ENCODE data around the gene TNS3.

GRCh38 chr7:47226696-47227095 is 355.2 kb downstream of the TNS3 start:
- no peak for TF ChIP-seq YY1 (IDR thresholded peaks at IDR 0.05; ENCODE audit: low read depth, low read length)
- TF ChIP-seq FOXK2 (IDR thresholded peaks at IDR 0.05), result no peak
- no peak for TF ChIP-seq SP1 (IDR thresholded peaks at IDR 0.05; ENCODE audit: low read depth, low read length)
- TF ChIP-seq HCFC1 (IDR thresholded peaks at IDR 0.05; ENCODE audit: low read length), result no peak
- TF ChIP-seq POLR2AphosphoS5 (IDR thresholded peaks at IDR 0.05; ENCODE audit: low read length), result no peak
- no peak for TF ChIP-seq SIX5 (IDR thresholded peaks at IDR 0.05; ENCODE audit: low read depth, low read length, severe bottlenecking)
- TF ChIP-seq CTCF (IDR thresholded peaks at IDR 0.05 in 2 of 3, conservative IDR thresholded peaks at IDR 0.05 in 1 of 3; ENCODE audit: control insufficient read depth in 2 of 3, extremely low read depth in 1 of 3, insufficient read depth in 1 of 3, low read depth in 3 of 3, low read length in 3 of 3), result no peak
- no peak for TF ChIP-seq NFIC (IDR thresholded peaks at IDR 0.05; ENCODE audit: low read depth, low read length)
- TF ChIP-seq CEBPB (IDR thresholded peaks at IDR 0.05; ENCODE audit: borderline replicate concordance in 1 of 2, low read depth in 2 of 2, low read length in 2 of 2), result no peak
- TF ChIP-seq GATAD2B (conservative IDR thresholded peaks at IDR 0.05; ENCODE audit: low read depth), result no peak
- TF ChIP-seq POLR2A (IDR thresholded peaks at IDR 0.05; ENCODE audit: low read depth, low read length), result no peak
- TF ChIP-seq MAX (IDR thresholded peaks at IDR 0.05; ENCODE audit: low read depth, low read length), result no peak
- no peak for TF ChIP-seq NRF1 (conservative IDR thresholded peaks at IDR 0.05; ENCODE audit: low read depth, low read length)
- TF ChIP-seq ESRRA (IDR thresholded peaks at IDR 0.05; ENCODE audit: low read length), result no peak

Data from GM12878 (cell line).